Hepatocyte (in vitro differentiated cells): ENCODE data around the gene GRK5.

ENCODE experiments used
- CTCF ChIP-seq: fragments of 200-600 bp; sonication (generic); IDR thresholded peaks from 2 replicates; pipeline ENCODE4 v1.5.1; 2016; ENCODE audit warnings: antibody characterized with exemption, mild to moderate bottlenecking; ENCODE audit not compliant: poor library complexity
- EZH2 ChIP-seq: fragments of 200-600 bp; sonication (generic); IDR thresholded peaks from 2 replicates; pipeline ENCODE4 v1.6.1; 2016; ENCODE audit warnings: antibody characterized with exemption, mild to moderate bottlenecking, borderline replicate concordance
- EZH2phosphoT487 ChIP-seq: fragments of 200-600 bp; sonication (generic); IDR thresholded peaks from one replicate; pipeline ENCODE4 v1.6.1; 2018; ENCODE audit warnings: antibody characterized with exemption, mild to moderate bottlenecking, low read depth, moderate library complexity; ENCODE audit not compliant: unreplicated experiment, severe bottlenecking

- TF ChIP-seq CTCF (no peak), EZH2 (no peak), EZH2phosphoT487 (no peak)
These were observed 153.0 kb downstream of the GRK5 start for GRCh38 chr10:119360181-119360921.
